GM21390 (cell line): ENCODE results near the gene DOCK4.
A peak's percentile ranks its signal among the peaks of the same experiment; 100 is the strongest.

Source experiments
- ATAC-seq: cut with Tn5 transposase; IDR thresholded peaks from one replicate; pipeline ENCODE4 v1.9.1; 2021; ENCODE audit not compliant: unreplicated experiment

Gene DOCK4

GRCh38 chr7:112215787-112216186 is 9.6 kb upstream of the DOCK4 start:
- ATAC-seq: no peak

GRCh38 chr7:112214883-112215282 is 8.7 kb upstream of the DOCK4 start:
- no peak for ATAC-seq

- no peak for ATAC-seq
These were observed 8.1 kb upstream of the DOCK4 start for GRCh38 chr7:112214268-112214667.

- no peak for ATAC-seq
These were observed 7.5 kb upstream of the DOCK4 start for GRCh38 chr7:112213735-112214134.

- ATAC-seq: no peak
These were observed 6.4 kb upstream of the DOCK4 start for GRCh38 chr7:112212571-112212970.

- no peak for ATAC-seq
These were observed 5.2 kb upstream of the DOCK4 start for GRCh38 chr7:112211348-112211907.

- ATAC-seq: no peak
These were observed 1.6 kb upstream of the DOCK4 start for GRCh38 chr7:112207765-112208164.

GRCh38 chr7:112206991-112207592 is 893 bp upstream of the DOCK4 start:
- ATAC-seq: no peak

GRCh38 chr7:112205343-112206237 is 609 bp downstream of the DOCK4 start:
- peak; percentile 10 for ATAC-seq

- no peak for ATAC-seq
These were observed 1.5 kb downstream of the DOCK4 start for GRCh38 chr7:112204499-112205342.

GRCh38 chr7:112203365-112203739 is 2.8 kb downstream of the DOCK4 start:
- ATAC-seq: no peak

GRCh38 chr7:112202816-112203215 is 3.4 kb downstream of the DOCK4 start:
- no peak for ATAC-seq

- ATAC-seq: no peak
These were observed 4.4 kb downstream of the DOCK4 start for GRCh38 chr7:112201839-112202238.

- ATAC-seq: no peak
These were observed 4.8 kb downstream of the DOCK4 start for GRCh38 chr7:112201411-112201810.

- ATAC-seq: no peak
These were observed 6.5 kb downstream of the DOCK4 start for GRCh38 chr7:112199672-112200071.

- no peak for ATAC-seq
These were observed 7.1 kb downstream of the DOCK4 start for GRCh38 chr7:112199035-112199655.

GRCh38 chr7:112197322-112197721 is 8.9 kb downstream of the DOCK4 start:
- no peak for ATAC-seq

GRCh38 chr7:112195717-112196116 is 10.5 kb downstream of the DOCK4 start:
- ATAC-seq: no peak

- ATAC-seq: no peak
These were observed 12.2 kb downstream of the DOCK4 start for GRCh38 chr7:112193915-112194502.
